BLaER1 treated with 17β-estradiol and CSF1 and Interleukin-3, amounts not matched to agents 10 nM and 100 nM (cell line): ENCODE measurements around the gene EPB41L4A.
"Not testable (repeated sequence)": the region's sequence is repeated elsewhere in the genome, so short reads cannot be mapped to it uniquely, and the experiment has no call there.

Experiments used
- H3K27ac ChIP-seq, 11 experiments: shearing (Covaris generic); formaldehyde crosslinking; 2 replicates each; pipeline ENCODE4 v1.8.1; 2022
- H3K27me3 ChIP-seq, 11 experiments: shearing (Covaris generic); formaldehyde crosslinking; 2 replicates each; pipeline ENCODE4 v1.8.1; 2022
- H3K36me3 ChIP-seq, 11 experiments: shearing (Covaris generic); formaldehyde crosslinking; 2 replicates each; pipeline ENCODE4 v1.8.1; 2022
- H3K4me1 ChIP-seq, 10 experiments: shearing (Covaris generic); formaldehyde crosslinking; 2 replicates each; pipeline ENCODE4 v1.8.1; 2022
- H3K4me2 ChIP-seq, 11 experiments: shearing (Covaris generic); formaldehyde crosslinking; 2 replicates each; pipeline ENCODE4 v1.8.1; 2022
- H3K4me3 ChIP-seq, 10 experiments: shearing (Covaris generic); formaldehyde crosslinking; 2 replicates each; pipeline ENCODE4 v1.8.1; 2022
- H3K9ac ChIP-seq, 11 experiments: shearing (Covaris generic); formaldehyde crosslinking; 2 replicates each; pipeline ENCODE4 v1.8.1; 2022
- H3K9me3 ChIP-seq, 11 experiments: shearing (Covaris generic); formaldehyde crosslinking; replicated peaks in 1 of 11; 2 replicates each; pipeline ENCODE4 v1.8.1; 2022
- H4K20me1 ChIP-seq, 11 experiments: shearing (Covaris generic); formaldehyde crosslinking; 2 replicates each; pipeline ENCODE4 v1.8.1; 2022
- Cebpa-rat ChIP-seq, 11 experiments: shearing (Covaris generic); IDR thresholded peaks; 2 replicates each; pipeline ENCODE4 v1.8.1; 2022

Gene EPB41L4A

GRCh38 chr5:112239996-112240395 is 179.1 kb downstream of the EPB41L4A start:
- no peak overlapping the region for H3K4me2 ChIP-seq
- H3K27ac ChIP-seq: no peak overlapping the region
- H3K36me3 ChIP-seq: no peaks in the 10 kb centered on the region
- H3K27me3 ChIP-seq: no peaks in the 10 kb centered on the region
- no peaks in the 10 kb centered on the region for H4K20me1 ChIP-seq
- TF ChIP-seq Cebpa-rat (IDR thresholded peaks at IDR 0.05): no peak
- no peaks in the 10 kb centered on the region for H3K4me1 ChIP-seq
- H3K9ac ChIP-seq: no peak overlapping the region
- no peaks in the 10 kb centered on the region for H3K9me3 ChIP-seq
- H3K4me3 ChIP-seq: no peak overlapping the region

- Histone ChIP-seq H3K4me2 (no peak overlapping the region), H3K27me3 (no peaks in the 10 kb centered on the region), H3K9me3 (no peaks in the 10 kb centered on the region), H3K9ac (no peak overlapping the region), H4K20me1 (no peaks in the 10 kb centered on the region), H3K4me1 (no peaks in the 10 kb centered on the region), H3K36me3 (no peaks in the 10 kb centered on the region), H3K4me3 (no peak overlapping the region), H3K27ac (no peak overlapping the region)
- TF ChIP-seq Cebpa-rat (IDR thresholded peaks at IDR 0.05): no peak
Observed at GRCh38 chr5:112238473-112238872, 180.6 kb downstream of the EPB41L4A start.

DNA sequence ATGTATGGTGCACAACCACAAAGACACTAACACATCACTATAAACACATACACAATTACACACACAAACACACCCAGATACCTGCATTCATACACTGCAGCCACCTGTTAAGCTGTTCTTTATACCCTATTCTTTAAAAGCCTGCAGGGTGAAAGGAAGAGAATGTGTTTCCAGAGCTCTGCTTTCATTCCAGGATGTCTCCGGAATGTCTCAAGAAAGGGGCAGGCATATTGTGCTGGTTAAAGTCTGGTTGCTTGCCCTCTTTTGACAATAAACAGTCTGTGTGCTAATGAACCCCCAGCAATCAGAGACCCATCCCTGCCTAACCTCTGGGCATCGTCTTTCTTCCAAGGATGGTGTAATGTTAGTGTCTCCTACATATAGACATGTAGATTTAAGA is 181.6 kb downstream of the EPB41L4A start:
- Histone ChIP-seq H3K4me3 (no peak overlapping the region), H3K27me3 (no peaks in the 10 kb centered on the region), H3K9ac (no peak overlapping the region), H3K9me3 (no peaks in the 10 kb centered on the region), H4K20me1 (no peaks in the 10 kb centered on the region), H3K4me2 (no peak overlapping the region), H3K36me3 (no peaks in the 10 kb centered on the region), H3K4me1 (no peaks in the 10 kb centered on the region), H3K27ac (no peak overlapping the region)
- no peak for TF ChIP-seq Cebpa-rat (IDR thresholded peaks at IDR 0.05)

DNA sequence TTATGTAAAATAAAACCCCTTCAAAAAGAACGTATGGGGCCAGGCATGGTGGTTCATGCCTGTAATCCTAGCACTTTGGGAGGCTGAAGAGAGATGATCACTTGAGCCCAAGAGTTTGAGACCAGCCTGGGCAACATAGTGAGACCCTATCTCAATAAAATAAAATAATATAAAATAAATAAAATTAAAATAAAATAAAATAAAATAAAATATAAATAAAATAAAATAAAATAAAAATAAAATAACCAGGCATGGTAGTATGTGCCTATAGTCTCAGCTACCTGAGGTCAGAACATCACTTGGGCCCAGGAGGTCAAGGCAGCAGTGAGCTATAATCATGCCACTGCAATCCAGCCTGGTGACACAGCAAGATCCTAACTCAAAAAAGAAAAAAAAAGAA is 185.1 kb downstream of the EPB41L4A start:
- no peak for TF ChIP-seq Cebpa-rat (IDR thresholded peaks at IDR 0.05)
- no peaks in the 10 kb centered on the region for H3K4me1 ChIP-seq
- H4K20me1 ChIP-seq: no peaks in the 10 kb centered on the region
- H3K9ac ChIP-seq: no peak overlapping the region
- no peaks in the 10 kb centered on the region for H3K36me3 ChIP-seq
- no peaks in the 10 kb centered on the region for H3K27me3 ChIP-seq
- H3K4me2 ChIP-seq: no peak overlapping the region
- H3K27ac ChIP-seq: no peak overlapping the region
- no peak overlapping the region for H3K4me3 ChIP-seq
- no peaks in the 10 kb centered on the region for H3K9me3 ChIP-seq

GRCh38 chr5:112232667-112233066 is 186.4 kb downstream of the EPB41L4A start:
- Histone ChIP-seq H3K27me3 (no peaks in the 10 kb centered on the region), H3K36me3 (no peaks in the 10 kb centered on the region), H3K4me3 (no peak overlapping the region), H4K20me1 (no peaks in the 10 kb centered on the region), H3K9me3 (no peaks in the 10 kb centered on the region), H3K4me1 (no peaks in the 10 kb centered on the region), H3K9ac (no peak overlapping the region), H3K27ac (no peak overlapping the region), H3K4me2 (no peak overlapping the region)
- TF ChIP-seq Cebpa-rat (IDR thresholded peaks at IDR 0.05): no peak

DNA sequence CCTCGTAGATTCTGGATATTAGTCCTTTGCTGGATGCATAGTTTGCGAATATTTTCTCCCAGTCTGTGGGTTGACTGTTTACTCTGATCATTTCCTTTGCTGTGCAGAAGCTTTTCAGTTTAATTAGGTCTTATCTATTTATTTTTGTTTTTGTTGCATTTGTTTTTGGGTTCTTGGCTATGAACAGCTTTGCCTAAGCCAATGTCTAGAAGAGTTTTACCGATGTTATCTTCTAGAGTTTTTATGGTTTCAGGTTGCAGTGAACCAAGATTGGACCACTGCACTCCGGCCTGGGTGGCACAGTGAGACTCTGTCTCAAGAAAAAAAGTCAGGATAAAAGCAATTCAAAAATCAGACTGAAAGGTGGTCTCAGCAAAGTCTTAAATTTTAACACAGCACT is 188.5 kb downstream of the EPB41L4A start:
- Histone ChIP-seq H3K27ac (no peak overlapping the region), H3K4me2 (no peak overlapping the region), H3K9me3 (no peaks in the 10 kb centered on the region), H4K20me1 (no peaks in the 10 kb centered on the region), H3K36me3 (no peaks in the 10 kb centered on the region), H3K27me3 (no peaks in the 10 kb centered on the region), H3K4me1 (no peaks in the 10 kb centered on the region), H3K4me3 (no peak overlapping the region), H3K9ac (no peak overlapping the region)
- TF ChIP-seq Cebpa-rat (IDR thresholded peaks at IDR 0.05): no peak

GRCh38 chr5:112228667-112229066 is 190.4 kb downstream of the EPB41L4A start:
- H3K4me3 ChIP-seq: no peak overlapping the region
- H3K27ac ChIP-seq: no peak overlapping the region
- H3K27me3 ChIP-seq: no peaks in the 10 kb centered on the region
- no peak overlapping the region for H3K4me2 ChIP-seq
- H3K9me3 ChIP-seq: no peaks in the 10 kb centered on the region
- H3K36me3 ChIP-seq: no peaks in the 10 kb centered on the region
- H4K20me1 ChIP-seq: no peaks in the 10 kb centered on the region
- H3K4me1 ChIP-seq: no peaks in the 10 kb centered on the region
- no peak overlapping the region for H3K9ac ChIP-seq
- no peak for TF ChIP-seq Cebpa-rat (IDR thresholded peaks at IDR 0.05)

DNA sequence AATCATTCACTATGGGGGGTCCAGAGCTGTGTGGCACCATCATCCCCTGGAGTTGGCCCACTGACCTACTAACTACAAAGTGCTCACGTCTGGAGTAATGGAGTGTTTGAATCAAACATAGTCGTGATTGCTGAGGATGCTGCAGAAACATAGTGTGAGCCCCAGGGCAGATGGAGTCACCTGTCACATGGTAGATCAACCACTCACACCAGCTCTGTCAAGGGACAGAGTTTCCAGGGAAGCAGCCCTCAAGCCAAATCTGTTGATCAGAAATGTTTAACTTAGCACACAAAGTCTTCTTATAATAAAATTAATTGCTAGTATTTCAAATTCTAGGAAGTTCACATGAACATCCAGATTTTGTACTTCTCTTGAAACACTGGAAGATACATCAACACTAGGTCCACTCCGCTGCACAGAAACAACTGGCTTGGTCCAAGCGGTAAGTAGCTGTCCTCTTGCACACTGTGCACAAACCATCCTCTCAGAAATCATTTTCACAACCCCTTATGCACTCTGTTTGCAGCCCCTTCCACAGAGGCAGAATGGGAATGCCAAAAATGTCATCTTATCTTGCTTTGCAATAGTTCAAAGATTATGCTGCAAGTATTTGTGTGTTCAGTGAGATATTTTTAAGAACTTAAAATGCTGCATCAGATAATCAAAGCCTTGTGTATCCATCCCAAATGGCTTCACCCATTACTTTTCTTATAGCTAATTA is 191.0 kb downstream of the EPB41L4A start:
- TF ChIP-seq Cebpa-rat (IDR thresholded peaks at IDR 0.05): no peak
- H3K4me3 ChIP-seq: no peak overlapping the region
- H3K9me3 ChIP-seq: no peaks in the 10 kb centered on the region
- no peaks in the 10 kb centered on the region for H3K36me3 ChIP-seq
- no peak overlapping the region for H3K9ac ChIP-seq
- H3K27ac ChIP-seq: no peak overlapping the region
- H3K4me1 ChIP-seq: no peaks in the 10 kb centered on the region
- H3K4me2 ChIP-seq: no peak overlapping the region
- H3K27me3 ChIP-seq: no peaks in the 10 kb centered on the region
- no peaks in the 10 kb centered on the region for H4K20me1 ChIP-seq

DNA sequence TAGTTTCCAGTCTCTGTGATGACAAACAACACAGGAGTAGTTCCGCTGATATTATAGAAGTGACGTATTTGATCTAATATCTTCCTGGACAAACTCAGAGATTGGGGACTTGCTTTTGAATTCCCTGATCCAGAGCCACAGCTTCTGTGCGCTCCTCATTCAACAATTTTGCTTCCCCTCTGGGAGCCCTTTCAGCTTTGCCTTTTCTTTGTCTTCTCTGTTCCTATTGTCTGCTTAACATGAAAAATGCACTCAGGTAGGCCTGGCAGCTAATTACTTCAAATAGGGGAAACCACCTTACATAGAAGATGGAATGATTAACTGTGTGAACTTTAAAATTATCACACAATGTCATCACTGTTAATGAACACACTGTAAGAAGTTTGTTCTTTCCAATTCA is 192.9 kb downstream of the EPB41L4A start:
- Histone ChIP-seq H4K20me1 (no peaks in the 10 kb centered on the region), H3K27ac (no peak overlapping the region), H3K4me1 (no peaks in the 10 kb centered on the region), H3K9me3 (no peaks in the 10 kb centered on the region), H3K27me3 (no peaks in the 10 kb centered on the region), H3K4me2 (no peak overlapping the region), H3K36me3 (no peaks in the 10 kb centered on the region), H3K9ac (no peak overlapping the region), H3K4me3 (no peak overlapping the region)
- no peak for TF ChIP-seq Cebpa-rat (IDR thresholded peaks at IDR 0.05)

DNA sequence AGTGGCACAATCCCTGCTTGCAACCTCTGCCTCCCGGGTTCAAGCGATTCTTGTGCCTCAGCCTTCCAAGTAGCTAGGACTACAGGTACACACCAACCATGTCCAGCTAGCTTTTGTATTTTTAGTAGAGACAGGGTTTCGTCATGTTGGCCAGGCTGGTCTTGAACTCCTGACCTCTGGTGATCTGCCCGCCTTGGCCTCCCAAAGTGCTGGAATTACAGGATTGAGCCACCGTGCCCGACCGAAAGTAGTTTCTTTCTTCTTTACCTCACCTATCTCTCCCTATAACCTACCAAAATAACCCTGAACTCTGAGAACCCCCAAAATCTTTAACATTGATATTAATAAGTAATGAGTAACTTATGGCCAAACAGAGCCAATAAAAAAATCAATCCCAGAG is 196.1 kb downstream of the EPB41L4A start:
- H3K4me2 ChIP-seq, H3K9me3 ChIP-seq, H4K20me1 ChIP-seq, H3K36me3 ChIP-seq, H3K4me1 ChIP-seq, H3K9ac ChIP-seq, H3K4me3 ChIP-seq, H3K27me3 ChIP-seq, H3K27ac ChIP-seq: not testable (repeated sequence)
